Measurements from ENCODE around the gene PACSIN2. TPM values are rescaled to one million over a fixed set of nuclear protein-coding genes. Genes with fewer than 3 reads are reported as not detected.
"Not testable (repeated sequence)": the region's sequence is repeated elsewhere in the genome, so short reads cannot be mapped to it uniquely, and the experiment has no call there.

PACSIN2 gene
- total RNA-seq, 4 donors from 2014 or later = 25.8 to 46.0 (median 27.8) TPM

DNA sequence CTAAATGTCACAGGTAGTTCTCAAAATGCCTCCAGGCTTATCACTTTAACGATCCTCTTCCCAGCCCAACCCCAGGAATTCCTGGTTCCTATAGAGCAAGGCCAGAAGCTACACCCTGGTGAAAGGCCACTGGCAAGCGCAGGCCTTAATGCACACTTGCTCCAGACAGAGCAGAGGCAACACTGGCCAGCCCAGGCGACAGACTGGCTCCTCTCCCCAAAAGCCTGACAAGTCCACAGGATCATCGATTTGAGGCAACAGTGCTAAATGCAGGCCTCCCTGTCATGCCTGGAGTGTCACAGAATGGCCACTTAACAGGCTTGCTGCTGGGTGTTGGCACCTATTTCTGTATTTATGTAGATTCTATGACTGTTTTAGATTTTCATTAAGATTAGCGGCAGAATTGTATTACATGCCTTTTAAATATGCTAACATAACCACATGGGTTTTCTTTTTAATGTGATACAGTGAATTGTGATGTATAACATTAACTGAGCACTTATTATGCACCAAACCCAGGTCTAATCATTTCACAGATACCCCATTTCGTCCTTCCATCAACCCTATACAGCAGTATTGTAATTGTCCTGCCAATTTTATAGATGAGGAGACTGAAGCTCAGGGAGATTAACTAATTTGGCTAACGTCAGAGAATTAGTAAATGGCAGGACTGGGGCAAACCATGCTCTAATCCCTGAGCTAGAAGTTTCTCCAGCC lies 38.6 kb downstream of the PACSIN2 start:
- Histone ChIP-seq H3K4me1 (peaks cover 19 to 70% (median 44%) of the 10 kb centered on the region in 3 donors), H3K27ac (peak overlapping the region in 1 of 4 donors; percentile 13), H3K9me3 (no peaks in the 10 kb centered on the region), H3K4me3 (no peak overlapping the region), H3K27me3 (no peaks in the 10 kb centered on the region), H3K36me3 (no peaks in the 10 kb centered on the region)
- intact Hi-C loops (cut with DNase I) = no loop called here
- 55 to 83% methylated on average over 5 of the region's 7 CpGs for WGBS, 2 donors
- TF ChIP-seq, protein P1, sequence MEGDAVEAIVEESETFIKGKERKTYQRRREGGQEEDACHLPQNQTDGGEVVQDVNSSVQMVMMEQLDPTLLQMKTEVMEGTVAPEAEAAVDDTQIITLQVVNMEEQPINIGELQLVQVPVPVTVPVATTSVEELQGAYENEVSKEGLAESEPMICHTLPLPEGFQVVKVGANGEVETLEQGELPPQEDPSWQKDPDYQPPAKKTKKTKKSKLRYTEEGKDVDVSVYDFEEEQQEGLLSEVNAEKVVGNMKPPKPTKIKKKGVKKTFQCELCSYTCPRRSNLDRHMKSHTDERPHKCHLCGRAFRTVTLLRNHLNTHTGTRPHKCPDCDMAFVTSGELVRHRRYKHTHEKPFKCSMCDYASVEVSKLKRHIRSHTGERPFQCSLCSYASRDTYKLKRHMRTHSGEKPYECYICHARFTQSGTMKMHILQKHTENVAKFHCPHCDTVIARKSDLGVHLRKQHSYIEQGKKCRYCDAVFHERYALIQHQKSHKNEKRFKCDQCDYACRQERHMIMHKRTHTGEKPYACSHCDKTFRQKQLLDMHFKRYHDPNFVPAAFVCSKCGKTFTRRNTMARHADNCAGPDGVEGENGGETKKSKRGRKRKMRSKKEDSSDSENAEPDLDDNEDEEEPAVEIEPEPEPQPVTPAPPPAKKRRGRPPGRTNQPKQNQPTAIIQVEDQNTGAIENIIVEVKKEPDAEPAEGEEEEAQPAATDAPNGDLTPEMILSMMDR (IDR thresholded peaks at IDR 0.05) = no peak
- no peak for TF ChIP-seq POLR2A (IDR thresholded peaks at IDR 0.05)
- DNase-seq = no peak

DNA sequence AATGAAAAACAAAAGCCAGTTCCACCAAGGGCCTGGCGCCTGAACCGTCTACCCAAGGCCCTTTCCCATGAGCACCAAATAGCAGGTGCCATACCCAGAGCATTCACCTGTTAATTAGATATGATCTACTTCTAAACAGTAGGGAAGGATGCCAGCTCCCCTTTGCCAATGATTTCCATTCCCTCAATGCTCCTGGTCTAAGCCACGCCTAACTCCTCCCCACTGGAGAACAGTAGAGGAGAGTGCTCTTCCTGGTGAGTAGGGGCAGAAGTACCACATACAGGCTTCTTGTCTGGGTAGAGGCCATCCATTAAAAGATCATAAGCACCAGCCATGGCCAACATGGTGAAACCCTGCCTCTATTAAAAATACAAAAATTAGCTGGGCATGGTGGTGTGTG lies 40.7 kb downstream of the PACSIN2 start:
- Histone ChIP-seq H3K4me1 (peaks cover 19 to 70% (median 44%) of the 10 kb centered on the region in 3 donors), H3K36me3 (no peaks in the 10 kb centered on the region), H3K27me3 (no peaks in the 10 kb centered on the region), H3K27ac (no peak overlapping the region), H3K9me3 (no peaks in the 10 kb centered on the region), H3K4me3 (no peak overlapping the region)
- DNase-seq = no peak
- intact Hi-C loops (cut with DNase I) = no loop called here
- WGBS, 2 donors = 78 to 88% methylated on average over 3 of the region's 3 CpGs
- TF ChIP-seq POLR2A (IDR thresholded peaks at IDR 0.05) = no peak
- TF ChIP-seq, protein P1 (IDR thresholded peaks at IDR 0.05) = no peak

DNA sequence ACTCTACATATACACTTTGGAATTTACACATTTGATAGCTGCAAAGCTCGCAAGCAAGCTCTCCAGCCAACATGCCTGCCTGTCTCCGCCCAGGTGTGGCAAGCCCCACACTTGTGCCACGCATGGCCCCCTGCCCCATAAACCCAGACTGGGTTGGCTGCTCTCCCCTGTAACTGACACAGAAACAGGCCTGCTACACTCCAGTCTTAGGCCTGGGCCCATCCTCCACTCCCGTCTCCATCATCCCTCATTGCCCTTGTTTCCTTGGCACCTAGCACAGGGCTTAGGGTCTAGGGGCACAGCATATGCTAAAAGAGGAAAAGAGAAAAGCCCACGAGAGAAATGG lies 41.4 kb downstream of the PACSIN2 start:
- Histone ChIP-seq H3K27ac (peak overlapping the region in 2 of 4 donors; percentile 19 to 21), H3K4me3 (no peak overlapping the region), H3K4me1 (peaks cover 12 to 67% (median 39%) of the 10 kb centered on the region in 3 donors), H3K36me3 (no peaks in the 10 kb centered on the region), H3K9me3 (no peaks in the 10 kb centered on the region), H3K27me3 (no peaks in the 10 kb centered on the region)
- WGBS, 2 donors = 79% methylated on average over 5 of the region's 5 CpGs
- no peak for DNase-seq
- intact Hi-C loops (cut with DNase I) = no loop called here
- TF ChIP-seq POLR2A (IDR thresholded peaks at IDR 0.05) = no peak
- TF ChIP-seq, protein P1 (IDR thresholded peaks at IDR 0.05) = no peak

DNA sequence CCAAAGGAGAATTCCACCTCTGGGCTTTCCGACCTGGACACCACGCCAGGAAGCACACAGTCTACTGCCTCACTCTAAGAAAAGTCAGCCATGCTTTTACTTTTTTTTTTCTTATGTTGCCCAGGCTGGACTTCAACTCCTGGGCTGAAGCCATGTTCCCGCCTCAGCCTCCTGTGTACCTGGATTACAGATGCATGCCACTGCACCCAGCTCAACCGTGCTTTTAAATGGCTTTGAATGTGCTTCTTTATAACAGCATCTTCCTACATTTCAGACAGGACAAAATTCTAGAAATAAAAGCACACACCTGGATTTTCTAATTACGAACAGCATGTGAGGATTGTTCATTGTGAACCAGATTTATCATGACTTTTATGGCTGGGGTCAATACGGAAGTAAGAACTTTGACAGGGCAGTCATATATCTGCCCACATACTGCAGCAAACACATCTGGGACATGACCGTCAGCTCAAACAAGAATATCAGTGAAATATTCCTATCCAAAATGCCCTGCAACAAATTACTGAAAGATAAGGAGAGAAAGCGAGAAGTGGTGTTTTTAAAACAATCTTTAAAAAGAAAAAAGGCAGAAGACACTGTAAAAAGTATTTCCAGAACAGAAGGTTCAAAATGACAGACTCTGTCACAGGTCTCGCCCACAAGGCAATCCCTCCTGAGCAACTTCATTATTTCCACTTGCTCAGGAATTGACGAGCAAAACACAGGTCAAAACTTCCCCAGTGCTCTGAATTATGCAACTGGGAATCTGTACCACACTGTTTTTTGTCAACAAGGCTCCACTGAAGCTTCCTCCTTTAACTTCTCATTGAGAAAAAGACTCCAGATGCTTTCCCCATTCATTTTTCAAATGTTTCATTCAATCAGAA lies 42.1 kb downstream of the PACSIN2 start:
- WGBS, 2 donors = 71 to 72% methylated on average over 10 of the region's 10 CpGs
- Histone ChIP-seq H3K36me3 (no peaks in the 10 kb centered on the region), H3K27ac (peak overlapping the region in 3 of 4 donors; percentile 19 to 32 (median 21)), H3K27me3 (no peaks in the 10 kb centered on the region), H3K9me3 (no peaks in the 10 kb centered on the region), H3K4me3 (no peak overlapping the region), H3K4me1 (peaks cover 5 to 67% (median 33%) of the 10 kb centered on the region in 3 donors)
- TF ChIP-seq, protein P1 (IDR thresholded peaks at IDR 0.05) = no peak
- TF ChIP-seq POLR2A (IDR thresholded peaks at IDR 0.05) = no peak
- DNase-seq = no peak
- intact Hi-C loops (cut with DNase I) = no loop called here

DNA sequence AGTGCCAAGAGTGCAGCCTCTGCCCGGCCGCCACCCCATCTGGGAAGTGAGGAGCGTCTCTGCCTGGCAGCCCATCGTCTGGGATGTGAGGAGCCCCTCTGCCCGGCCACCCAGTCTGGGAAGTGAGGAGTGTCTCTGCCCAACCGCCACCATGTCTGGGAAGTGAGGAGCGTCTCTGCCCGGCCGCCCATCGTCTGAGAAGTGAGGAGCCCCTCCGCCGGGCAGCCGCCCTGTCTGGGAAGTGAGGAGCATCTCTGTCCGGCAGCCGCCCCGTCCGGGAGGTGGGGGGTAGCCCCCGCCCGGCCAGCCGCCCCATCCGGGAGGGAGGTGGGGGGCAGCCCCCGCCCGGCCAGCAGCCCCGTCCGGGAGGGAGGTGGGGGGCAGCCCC lies 43.5 kb downstream of the PACSIN2 start:
- intact Hi-C loops (cut with DNase I); H3K9me3 ChIP-seq; H3K36me3 ChIP-seq; H3K27me3 ChIP-seq; DNase-seq: not testable (repeated sequence)
- no CpG with 5 or more reads among the region's 25 CpGs for WGBS, 2 donors
- Histone ChIP-seq H3K4me3 (peak overlapping the region in 1 of 4 donors; percentile 16), H3K4me1 (peaks cover 0 to 63% (median 27%) of the 10 kb centered on the region in 3 donors), H3K27ac (peak overlapping the region in 2 of 4 donors; percentile 10 to 50)

All from esophagus squamous epithelium (tissue), 5 donors.